GM18519 (cell line): ENCODE data around the gene COQ8B.
"Not testable (repeated sequence)": the region's sequence is repeated elsewhere in the genome, so short reads cannot be mapped to it uniquely, and the experiment has no call there.

Experiments
- ATAC-seq: cut with Tn5 transposase; IDR thresholded peaks from one replicate; pipeline ENCODE4 v1.9.1; 2021; ENCODE audit warnings: mild to moderate bottlenecking, moderate library complexity; ENCODE audit not compliant: unreplicated experiment, low FRiP score

Gene COQ8B

DNA sequence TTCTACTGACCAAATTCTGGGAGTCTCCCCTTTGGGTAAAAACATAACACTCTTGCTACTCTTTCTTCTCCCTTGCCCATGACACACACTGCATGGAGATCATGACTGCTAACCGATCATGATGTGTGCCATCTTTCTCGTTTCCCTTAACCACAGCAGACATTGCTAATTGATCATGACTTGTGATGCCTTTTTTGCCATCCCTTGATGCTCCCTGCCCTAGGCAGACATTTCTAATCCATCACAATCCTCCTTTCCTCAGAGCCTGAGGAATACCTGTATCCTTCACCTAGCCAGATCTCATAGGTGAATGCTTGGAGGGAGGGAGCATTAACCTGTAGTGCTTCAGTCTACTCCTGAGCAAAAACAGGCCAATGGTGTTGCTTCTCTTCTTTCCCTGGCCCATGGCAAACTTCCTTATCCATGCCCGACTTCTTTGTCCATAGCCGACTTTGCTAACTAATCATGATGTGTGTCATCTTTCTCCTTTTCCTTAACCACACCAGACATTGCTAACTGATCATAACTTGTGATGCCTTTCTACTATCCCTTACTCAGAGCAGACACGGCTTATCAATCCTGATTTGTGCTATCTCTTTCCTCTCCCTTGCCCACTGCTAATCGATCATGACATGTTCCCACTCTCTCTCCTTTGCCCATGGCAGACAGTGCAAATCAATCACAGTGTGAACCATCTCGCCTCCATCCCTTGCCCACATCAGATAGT is 44.0 kb downstream of the COQ8B start:
- no peak for ATAC-seq

DNA sequence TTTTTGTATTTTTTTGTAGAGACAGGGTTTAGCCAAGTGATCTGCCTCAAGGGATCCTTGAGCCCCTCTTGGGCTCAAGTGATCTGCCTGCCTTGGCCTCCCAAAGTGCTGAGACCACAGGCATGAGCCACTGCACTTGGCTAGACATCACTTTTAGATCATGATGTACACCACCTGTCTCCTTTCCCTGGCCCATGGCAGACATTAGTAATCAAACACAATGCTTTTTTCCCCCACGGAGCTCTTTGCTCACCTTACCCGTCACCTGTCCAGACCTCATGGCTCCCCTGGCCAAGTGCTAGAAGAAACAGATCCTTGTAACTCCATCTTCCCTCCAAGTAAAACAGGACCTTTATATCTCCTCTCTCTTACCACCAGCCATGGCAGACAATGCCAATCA is 44.6 kb downstream of the COQ8B start:
- ATAC-seq, result no peak

- no peak for ATAC-seq
Observed at GRCh38 chr19:40671404-40671803, 45.3 kb downstream of the COQ8B start.

DNA sequence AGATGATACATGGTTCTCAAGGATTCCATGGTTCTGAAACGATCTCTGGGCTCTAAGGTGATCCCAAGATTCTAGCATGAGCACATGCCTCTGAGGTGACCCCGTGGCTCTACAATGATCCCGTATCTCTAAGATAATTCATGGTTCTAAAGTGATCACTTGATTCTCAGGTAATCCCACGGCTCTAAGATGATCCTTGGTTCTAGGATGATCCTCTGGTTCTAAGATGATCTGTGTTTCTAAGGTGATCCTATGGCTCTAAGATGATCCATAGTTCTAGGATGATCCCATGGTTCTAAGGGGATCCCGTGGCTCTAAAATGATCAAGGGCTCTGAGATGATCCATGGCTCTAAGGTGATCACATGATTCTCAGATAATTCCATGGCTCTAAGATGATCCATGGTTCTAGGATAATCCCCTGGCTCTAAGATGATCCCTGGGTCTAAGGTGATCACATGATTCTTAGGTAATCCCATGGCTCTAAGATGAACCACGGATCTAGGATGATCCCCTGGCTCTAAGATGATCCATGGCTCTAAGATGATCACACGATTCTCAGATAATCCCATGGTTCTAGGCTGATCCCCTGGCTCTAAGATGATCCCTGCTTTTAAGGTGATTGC is 47.6 kb downstream of the COQ8B start:
- ATAC-seq, result no peak

GRCh38 chr19:40667602-40668001 is 49.1 kb downstream of the COQ8B start:
- no peak for ATAC-seq

- ATAC-seq, result no peak
Observed at GRCh38 chr19:40666803-40667438, 49.8 kb downstream of the COQ8B start.

DNA sequence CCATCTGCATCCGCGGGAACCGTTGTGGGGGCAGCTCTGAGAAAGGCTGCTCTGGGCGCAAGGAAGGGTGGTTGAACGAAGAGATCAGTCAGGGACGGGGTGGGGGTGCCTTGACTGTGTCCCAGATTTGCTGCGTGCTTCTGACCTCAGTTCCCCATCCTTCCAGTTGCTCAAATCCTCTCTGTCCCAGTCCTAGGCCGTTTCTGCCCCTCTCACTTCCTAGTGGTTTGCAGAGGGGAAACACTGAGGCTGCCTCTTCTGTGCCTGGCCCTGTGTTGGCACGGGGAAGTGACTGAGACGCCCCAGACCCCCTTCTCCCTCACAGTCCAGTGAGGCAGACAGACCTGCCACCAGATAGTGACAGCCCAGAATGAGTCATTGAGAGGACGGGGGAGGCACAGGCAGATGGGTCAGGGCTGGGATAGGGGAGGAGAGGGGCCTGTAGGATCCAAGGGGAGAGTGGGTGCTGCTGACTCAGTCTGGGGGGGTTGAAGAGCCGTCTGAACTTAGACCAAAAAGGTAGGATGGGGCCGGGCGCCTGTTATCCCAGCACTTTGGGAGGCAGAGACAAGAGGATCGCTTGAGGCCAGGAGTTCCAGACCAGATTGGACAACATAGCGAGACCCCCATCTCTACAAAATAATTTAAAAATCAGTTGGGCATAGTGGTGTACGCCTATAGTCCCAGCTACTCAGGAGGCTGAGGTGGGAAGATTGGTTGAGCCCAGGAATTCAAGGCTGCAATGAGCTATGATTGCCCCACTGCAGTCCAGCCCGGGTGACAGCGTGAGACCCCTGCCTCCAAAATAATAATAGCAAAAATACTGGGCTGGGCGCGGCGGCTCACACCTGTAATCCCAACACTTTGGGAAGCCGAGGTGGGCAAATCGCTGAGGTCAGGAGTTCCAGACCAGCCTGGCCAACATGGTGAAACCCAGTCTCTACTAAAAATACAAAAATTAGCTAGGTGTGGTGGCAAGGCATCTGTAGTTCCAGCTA is 52.7 kb downstream of the COQ8B start:
- ATAC-seq, result no peak

DNA sequence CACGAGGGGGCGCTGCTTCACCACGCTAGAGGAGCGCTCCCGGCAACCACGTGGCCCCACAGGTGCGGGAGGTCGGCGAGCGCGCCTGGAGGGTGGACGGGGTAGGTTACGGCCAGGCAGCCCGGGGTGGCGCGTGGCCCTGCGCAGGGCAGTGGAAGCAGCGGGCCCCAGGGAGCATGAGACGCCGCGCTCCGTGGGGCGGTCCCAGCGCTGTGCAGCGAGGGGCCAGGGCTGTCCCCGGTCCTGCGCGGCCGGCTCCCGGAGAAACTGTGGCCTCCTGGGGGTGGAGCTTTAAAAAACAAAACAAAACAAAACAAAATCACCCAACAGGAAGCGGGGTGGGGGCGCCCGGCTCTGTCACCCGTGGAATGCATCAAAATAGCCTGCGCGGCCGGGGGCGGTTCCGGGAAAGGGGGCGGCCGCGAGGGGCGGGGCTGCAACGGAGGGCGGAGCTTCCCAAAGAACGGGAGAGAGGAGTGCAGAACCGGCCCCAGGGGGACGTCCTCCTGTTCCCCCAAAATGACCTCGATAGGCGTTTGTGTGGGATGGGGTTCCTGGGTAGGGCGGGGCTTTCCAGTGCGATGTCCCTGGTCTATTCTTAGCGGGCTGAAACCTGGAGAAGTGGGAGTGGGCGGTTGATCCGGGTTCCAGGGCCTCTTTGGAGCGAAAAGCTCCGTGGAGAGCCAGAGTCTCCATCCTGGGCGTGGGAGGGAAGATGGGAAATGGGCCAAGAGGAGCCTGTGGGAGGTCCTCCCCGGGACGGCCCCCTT is 53.6 kb downstream of the COQ8B start:
- ATAC-seq, result peak; percentile 70

GRCh38 chr19:40661616-40662015 is 55.1 kb downstream of the COQ8B start:
- ATAC-seq, result no peak

DNA sequence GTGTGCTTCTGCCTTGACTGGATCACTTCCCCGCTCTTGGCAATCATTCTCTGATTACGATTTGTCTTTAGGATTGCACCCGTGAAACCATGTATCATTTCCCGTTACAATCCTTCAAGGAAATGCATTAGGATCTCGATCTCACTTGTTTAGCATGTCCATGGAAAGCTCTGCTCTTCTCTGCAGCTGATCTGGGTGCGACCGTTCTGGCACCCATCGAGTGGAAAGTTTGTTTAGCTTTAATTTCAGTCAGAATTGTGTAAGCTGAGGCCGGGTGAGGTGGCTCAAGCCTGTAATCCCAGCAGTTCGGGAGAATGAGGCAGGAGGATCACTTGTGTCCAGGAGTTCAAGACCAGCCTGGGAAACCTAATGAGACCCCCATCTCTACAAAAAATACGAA is 57.1 kb downstream of the COQ8B start:
- ATAC-seq, result no peak

DNA sequence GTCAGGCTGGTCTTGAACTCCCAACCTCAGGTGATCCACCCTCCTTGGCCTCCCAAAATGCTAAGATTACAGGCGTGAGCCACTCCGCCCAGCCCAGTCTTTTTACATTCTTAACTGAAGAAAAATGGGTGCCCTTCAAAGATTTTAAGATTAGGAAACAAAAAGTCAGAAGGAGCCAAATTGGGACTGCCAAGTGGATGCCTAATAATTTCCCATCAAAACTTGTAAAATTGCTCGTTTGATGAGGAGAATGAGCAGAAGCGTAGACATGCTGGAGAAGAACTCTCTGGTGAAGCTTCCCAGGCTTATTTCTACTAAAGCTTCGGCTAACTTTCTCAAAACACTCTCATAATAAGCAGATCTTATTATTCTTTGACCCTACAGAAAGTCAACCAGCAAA is 57.6 kb downstream of the COQ8B start:
- ATAC-seq, result no peak

DNA sequence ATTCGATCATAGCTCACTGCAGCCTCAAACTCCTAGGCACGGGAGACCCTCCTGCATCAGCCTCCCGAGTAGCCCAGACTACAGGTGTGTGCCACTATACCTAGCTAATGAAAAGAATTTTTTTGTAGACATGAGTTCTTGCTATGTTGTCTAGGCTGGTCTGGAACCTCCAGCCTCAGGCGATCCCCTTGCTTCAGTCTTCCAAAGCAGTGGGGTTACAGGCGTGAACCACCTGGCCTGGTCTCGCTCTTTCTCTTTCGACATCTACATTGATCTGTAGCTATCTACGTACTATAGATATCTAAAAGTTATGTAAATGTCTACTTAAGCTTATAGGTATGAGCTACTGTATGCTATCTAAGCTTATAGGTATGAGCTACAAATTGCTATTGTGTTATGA is 58.7 kb downstream of the COQ8B start:
- no peak for ATAC-seq

- ATAC-seq, result not testable (repeated sequence)
Observed at GRCh38 chr19:40655684-40656083, 61.0 kb downstream of the COQ8B start.

DNA sequence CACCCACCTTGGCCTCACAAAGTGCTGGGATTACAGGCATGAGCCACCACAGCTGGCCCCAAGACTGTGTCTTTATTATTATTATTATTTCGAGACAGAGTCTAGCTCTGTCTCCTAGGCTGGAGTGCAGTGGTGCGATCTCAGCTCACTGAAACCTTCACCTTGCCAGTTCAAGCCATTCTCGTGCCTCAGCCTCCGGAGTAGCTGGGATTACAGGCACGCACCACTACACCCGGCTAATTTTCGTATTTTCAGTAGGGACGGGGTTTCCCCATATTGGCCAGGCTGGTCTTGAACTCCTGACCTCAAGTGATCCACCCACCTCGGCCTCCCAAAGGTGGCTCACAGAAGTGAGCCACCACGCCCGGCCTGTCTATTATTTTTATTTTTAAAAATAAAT is 64.4 kb downstream of the COQ8B start:
- ATAC-seq, result not testable (repeated sequence)

- ATAC-seq, result no peak
Observed at GRCh38 chr19:40650749-40651305, 65.9 kb downstream of the COQ8B start.

DNA sequence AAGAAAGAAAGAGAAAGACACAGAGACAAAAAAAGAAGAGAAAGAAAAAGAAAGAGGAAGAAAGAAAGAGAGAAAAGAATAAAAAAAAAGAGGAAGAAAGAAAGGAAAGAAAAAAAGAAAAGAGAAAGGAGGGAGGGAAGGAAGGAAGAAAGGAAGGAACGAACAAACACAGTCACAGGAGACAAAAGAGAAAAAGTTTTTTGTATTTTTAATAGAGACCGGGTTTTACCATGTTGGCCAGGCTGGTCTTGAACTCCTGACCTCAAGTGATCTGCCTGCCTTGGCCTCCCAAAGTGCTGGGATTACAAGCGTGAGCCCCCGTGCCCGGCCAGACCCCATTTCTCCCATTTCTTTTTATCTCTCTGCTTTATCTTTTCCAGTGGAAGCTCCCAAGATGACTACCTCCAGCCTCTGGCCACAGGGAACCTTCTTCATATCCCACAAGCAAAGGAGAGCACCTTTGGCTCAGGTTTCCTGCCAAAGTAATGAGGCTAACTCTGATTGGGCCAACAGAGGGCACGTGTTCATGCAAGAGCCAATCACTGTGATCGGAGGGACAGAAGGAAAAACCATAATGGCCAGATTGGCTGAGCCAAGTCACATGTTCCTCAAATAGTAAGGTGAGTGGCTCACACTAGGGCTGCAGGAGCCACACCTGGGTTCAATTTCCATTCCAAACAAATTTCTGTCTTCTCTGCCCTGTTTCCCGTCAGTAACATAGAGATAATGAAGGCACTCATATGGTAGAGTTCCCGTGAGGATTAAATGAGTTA is 66.6 kb downstream of the COQ8B start:
- not testable (repeated sequence) for ATAC-seq

GRCh38 chr19:40646743-40647254 is 69.9 kb downstream of the COQ8B start:
- ATAC-seq, result no peak

DNA sequence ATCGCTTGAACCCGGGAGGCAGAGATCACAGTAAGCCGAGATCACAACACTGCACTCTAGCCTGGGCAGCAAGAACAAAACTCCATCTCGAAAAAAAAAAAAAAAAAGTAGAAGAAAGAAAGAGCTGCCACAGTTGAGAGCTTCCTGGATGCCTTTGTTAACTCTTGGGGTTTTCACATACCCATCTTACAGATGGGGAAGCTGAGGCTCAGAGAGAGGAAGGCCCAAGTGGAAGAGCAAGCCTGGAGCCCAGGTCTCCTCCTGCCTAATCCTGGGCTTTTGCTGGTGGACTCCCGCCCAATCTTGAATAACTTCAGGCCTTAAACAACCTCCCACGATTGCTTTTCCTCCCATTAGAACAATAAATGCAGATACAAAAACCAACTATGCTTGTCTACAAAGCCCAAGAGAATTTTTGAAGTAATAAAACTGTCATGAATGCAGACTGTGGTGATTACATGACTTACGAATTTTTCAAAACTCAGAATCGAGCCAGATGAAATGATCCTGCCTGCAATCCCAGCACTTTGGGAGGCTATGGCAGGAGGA is 73.9 kb downstream of the COQ8B start:
- no peak for ATAC-seq
